ENCODE results near the gene TMEM250. TPM values are rescaled to one million over a fixed set of nuclear protein-coding genes. Genes with fewer than 3 reads are reported as not detected.

TMEM250 gene
- total and polyA plus RNA-seq, 2 of the 4 experiments (the other 2 are of a cell fraction), result 14.0 to 17.5 TPM

GRCh38 chr9:136147038-136147889 lies 28.6 kb upstream of the TMEM250 start:
- Histone ChIP-seq H3K27me3 (ENCODE audit: control insufficient read depth, insufficient read depth, low read length) (peaks cover 50% of the 10 kb centered on the region), H2BK5ac (ENCODE audit: low read depth, low read length, poor library complexity, severe bottlenecking) (no peak overlapping the region), H3K4ac (ENCODE audit: low read depth, low read length) (no peak overlapping the region), H4K91ac (ENCODE audit: insufficient read depth, low read depth, low read length) (no peak overlapping the region), H3K27ac (ENCODE audit: insufficient read depth, low read length) (no peak overlapping the region), H3K36me3 (ENCODE audit: control insufficient read depth, insufficient read depth, low read length) (no peaks in the 10 kb centered on the region), H2AK9ac (replicated peaks; ENCODE audit: low read depth, low read length, poor library complexity) (no peak overlapping the region), H4K5ac (ENCODE audit: low read depth, low read length) (no peak overlapping the region), H3K14ac (replicated peaks; ENCODE audit: low read depth, low read length) (no peak overlapping the region), H3K56ac (ENCODE audit: extremely low read depth, insufficient read depth, low read length) (no peak overlapping the region), H3K9ac (ENCODE audit: low read depth, low read length) (no peak overlapping the region), H4K8ac (ENCODE audit: low read depth in 2 of 2, low read length in 2 of 2) (no peak overlapping the region), H2BK15ac (ENCODE audit: low read depth, low read length) (no peak overlapping the region), H3K4me2 (ENCODE audit: low read depth, low read length) (no peak overlapping the region), H3K9me1 (ENCODE audit: insufficient read depth, low read length) (no peaks in the 10 kb centered on the region), H3K18ac (ENCODE audit: low read depth, low read length) (no peak overlapping the region), H2BK20ac (ENCODE audit: low read depth, low read length) (no peak overlapping the region), H3K9me3 (ENCODE audit: control insufficient read depth, insufficient read depth, low read length) (no peaks in the 10 kb centered on the region), H2AFZ (replicated peaks; ENCODE audit: low read length, poor library complexity) (no peak overlapping the region), H3K4me3 (ENCODE audit: insufficient read depth, low read depth, low read length) (no peak overlapping the region), H2BK120ac (ENCODE audit: low read depth, low read length) (no peak overlapping the region), H3K4me1 (ENCODE audit: control insufficient read depth, insufficient read depth, low read length) (no peaks in the 10 kb centered on the region), H2AK5ac (ENCODE audit: low read depth, low read length) (no peak overlapping the region), H3K23ac (ENCODE audit: low read depth, low read length) (no peak overlapping the region), H4K20me1 (ENCODE audit: insufficient read depth, low read length) (no peaks in the 10 kb centered on the region), H3K79me1 (ENCODE audit: low read depth in 1 of 2, low read length in 2 of 2) (no peaks in the 10 kb centered on the region)
- 58% methylated on average over 5 of the region's 22 CpGs; no CpG with 5 or more reads in 1 of the 2 experiments for WGBS, 2 experiments (ENCODE audit: extremely low coverage in 2 of 2, insufficient read length in 1 of 2)
- TF ChIP-seq CTCF (conservative IDR thresholded peaks at IDR 0.05; ENCODE audit: low read depth, low read length) (no peak), BHLHE40 (IDR thresholded peaks at IDR 0.05; ENCODE audit: low read depth, low read length) (no peak), SMC3 (IDR thresholded peaks at IDR 0.05; ENCODE audit: low read depth, low read length) (no peak)
- dilution Hi-C loops (cut with HindIII; ENCODE audit: low sequenced_read_pairs, unreplicated experiment) (no loop called here), intact Hi-C loops (cut with micrococcal nuclease) (no loop called here), in situ Hi-C loops (cut with MboI; ENCODE audit: low sequenced_read_pairs) (no loop called here)
- no TSS peak for BruUV-seq (replicated peaks)
- ChIA-PET CTCF (interaction anchor here (0.6 kb wide), 1 partner anchor 1413 kb away, joined by 3 read pairs; no protein-coding TSS in a partner anchor), POLR2A (ENCODE audit: unreplicated experiment) (no interaction called here)
- DNase-seq (no peak), ATAC-seq (ENCODE audit: low read depth) (no peak)

All from IMR-90 (cell line).